ENCODE measurements around the gene NAGK. TPM values are rescaled to one million over a fixed set of nuclear protein-coding genes. Genes with fewer than 3 reads are reported as not detected.

Gene NAGK
- total RNA-seq, 1 donor from 2014 or later = 115 TPM

GRCh38 chr2:71060871-71061270 is 7.6 kb upstream of the NAGK start:
- DNase-seq (ENCODE audit: low spot score, unreplicated experiment) = no peak
- TF ChIP-seq, protein P1, sequence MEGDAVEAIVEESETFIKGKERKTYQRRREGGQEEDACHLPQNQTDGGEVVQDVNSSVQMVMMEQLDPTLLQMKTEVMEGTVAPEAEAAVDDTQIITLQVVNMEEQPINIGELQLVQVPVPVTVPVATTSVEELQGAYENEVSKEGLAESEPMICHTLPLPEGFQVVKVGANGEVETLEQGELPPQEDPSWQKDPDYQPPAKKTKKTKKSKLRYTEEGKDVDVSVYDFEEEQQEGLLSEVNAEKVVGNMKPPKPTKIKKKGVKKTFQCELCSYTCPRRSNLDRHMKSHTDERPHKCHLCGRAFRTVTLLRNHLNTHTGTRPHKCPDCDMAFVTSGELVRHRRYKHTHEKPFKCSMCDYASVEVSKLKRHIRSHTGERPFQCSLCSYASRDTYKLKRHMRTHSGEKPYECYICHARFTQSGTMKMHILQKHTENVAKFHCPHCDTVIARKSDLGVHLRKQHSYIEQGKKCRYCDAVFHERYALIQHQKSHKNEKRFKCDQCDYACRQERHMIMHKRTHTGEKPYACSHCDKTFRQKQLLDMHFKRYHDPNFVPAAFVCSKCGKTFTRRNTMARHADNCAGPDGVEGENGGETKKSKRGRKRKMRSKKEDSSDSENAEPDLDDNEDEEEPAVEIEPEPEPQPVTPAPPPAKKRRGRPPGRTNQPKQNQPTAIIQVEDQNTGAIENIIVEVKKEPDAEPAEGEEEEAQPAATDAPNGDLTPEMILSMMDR (IDR thresholded peaks at IDR 0.05; ENCODE audit: unreplicated experiment) = no peak
- Mint-ChIP-seq H3K4me3 (ENCODE audit: low read depth) (no peak overlapping the region), H3K36me3 (ENCODE audit: insufficient read depth) (no peaks in the 10 kb centered on the region), H3K27ac (no peak overlapping the region), H3K9me3 (ENCODE audit: low read depth) (no peaks in the 10 kb centered on the region), H3K4me1 (ENCODE audit: low read depth) (no peaks in the 10 kb centered on the region), H3K27me3 (peaks cover 14% of the 10 kb centered on the region)

- Mint-ChIP-seq H3K27me3 (peaks cover 11% of the 10 kb centered on the region), H3K27ac (no peak overlapping the region)
Measured at GRCh38 chr2:71063216-71063615, 5.2 kb upstream of the NAGK start.

DNA sequence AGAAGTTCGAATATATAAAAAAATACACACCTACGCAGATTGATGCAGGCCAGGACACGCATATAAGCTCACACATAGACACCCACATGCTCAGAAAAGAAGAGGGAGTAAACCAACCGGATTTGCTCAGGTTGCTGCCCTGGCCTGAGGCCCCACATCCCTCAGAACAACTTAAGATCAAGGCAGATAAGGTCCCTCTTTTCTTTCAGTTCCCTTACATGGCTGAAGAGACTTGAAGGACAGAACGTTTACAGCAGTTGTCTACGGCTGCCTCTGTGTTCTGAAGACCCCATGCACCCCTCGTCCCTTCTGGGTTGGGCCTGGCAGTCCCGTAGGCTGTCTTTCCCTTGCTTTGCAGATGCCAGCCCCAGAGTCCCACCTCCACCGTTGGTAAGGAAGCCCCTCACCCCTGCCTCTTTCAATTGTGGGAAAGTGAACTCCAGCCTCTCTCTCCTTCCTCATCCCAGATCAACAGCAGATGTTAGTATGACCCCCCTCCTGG is 4.3 kb upstream of the NAGK start:
- DNase-seq (ENCODE audit: low spot score, unreplicated experiment) = no peak
- TF ChIP-seq, protein P1 (IDR thresholded peaks at IDR 0.05; ENCODE audit: unreplicated experiment) = no peak
- Mint-ChIP-seq H3K4me3 (ENCODE audit: low read depth) (no peak overlapping the region), H3K27ac (no peak overlapping the region), H3K36me3 (ENCODE audit: insufficient read depth) (no peaks in the 10 kb centered on the region), H3K27me3 (peaks cover 11% of the 10 kb centered on the region), H3K4me1 (ENCODE audit: low read depth) (peaks cover 2% of the 10 kb centered on the region), H3K9me3 (ENCODE audit: low read depth) (no peaks in the 10 kb centered on the region)

More at GRCh38 chr2:71063216-71063615, 5.2 kb upstream of the NAGK start:
- no peaks in the 10 kb centered on the region for H3K4me1 Mint-ChIP-seq (ENCODE audit: low read depth)
- H3K4me3 Mint-ChIP-seq (ENCODE audit: low read depth) = no peak overlapping the region
- H3K9me3 Mint-ChIP-seq (ENCODE audit: low read depth) = no peaks in the 10 kb centered on the region
- no peak for DNase-seq (ENCODE audit: low spot score, unreplicated experiment)
- TF ChIP-seq, protein P1 (IDR thresholded peaks at IDR 0.05; ENCODE audit: unreplicated experiment) = no peak
- H3K36me3 Mint-ChIP-seq (ENCODE audit: insufficient read depth) = no peaks in the 10 kb centered on the region

GRCh38 chr2:71064754-71065621 is 3.5 kb upstream of the NAGK start:
- Mint-ChIP-seq H3K4me1 (ENCODE audit: low read depth) (peaks cover 10% of the 10 kb centered on the region), H3K9me3 (ENCODE audit: low read depth) (no peaks in the 10 kb centered on the region), H3K36me3 (ENCODE audit: insufficient read depth) (no peaks in the 10 kb centered on the region), H3K4me3 (ENCODE audit: low read depth) (no peak overlapping the region), H3K27me3 (peaks cover 11% of the 10 kb centered on the region), H3K27ac (no peak overlapping the region)
- no peak for DNase-seq (ENCODE audit: low spot score, unreplicated experiment)
- TF ChIP-seq, protein P1 (IDR thresholded peaks at IDR 0.05; ENCODE audit: unreplicated experiment) = no peak

GRCh38 chr2:71066856-71067255 is 1.6 kb upstream of the NAGK start:
- Mint-ChIP-seq H3K27ac (no peak overlapping the region), H3K4me3 (ENCODE audit: low read depth) (peak overlapping the region; percentile 23), H3K36me3 (ENCODE audit: insufficient read depth) (peaks cover 4% of the 10 kb centered on the region), H3K4me1 (ENCODE audit: low read depth) (peaks cover 16% of the 10 kb centered on the region), H3K9me3 (ENCODE audit: low read depth) (no peaks in the 10 kb centered on the region), H3K27me3 (peaks cover 9% of the 10 kb centered on the region)
- TF ChIP-seq, protein P1 (IDR thresholded peaks at IDR 0.05; ENCODE audit: unreplicated experiment) = no peak
- no peak for DNase-seq (ENCODE audit: low spot score, unreplicated experiment)

All from progenitor cell of endocrine pancreas (in vitro differentiated cells).